Stimulated activated CD4-positive, alpha-beta T cell treated with anti-CD3 and anti-CD28 coated beads, Interleukin-2, amount 100 ng/mL, for 4 hours (primary cell): Measurements from ENCODE around the gene SUSD1.
"Not testable (repeated sequence)": the region's sequence is repeated elsewhere in the genome, so short reads cannot be mapped to it uniquely, and the experiment has no call there.

Experiments
- DNase-seq: peaks from one replicate; pipeline ENCODE4 v3.0.0-alpha.2; 2020; ENCODE audit warnings: low read depth

Gene SUSD1

DNA sequence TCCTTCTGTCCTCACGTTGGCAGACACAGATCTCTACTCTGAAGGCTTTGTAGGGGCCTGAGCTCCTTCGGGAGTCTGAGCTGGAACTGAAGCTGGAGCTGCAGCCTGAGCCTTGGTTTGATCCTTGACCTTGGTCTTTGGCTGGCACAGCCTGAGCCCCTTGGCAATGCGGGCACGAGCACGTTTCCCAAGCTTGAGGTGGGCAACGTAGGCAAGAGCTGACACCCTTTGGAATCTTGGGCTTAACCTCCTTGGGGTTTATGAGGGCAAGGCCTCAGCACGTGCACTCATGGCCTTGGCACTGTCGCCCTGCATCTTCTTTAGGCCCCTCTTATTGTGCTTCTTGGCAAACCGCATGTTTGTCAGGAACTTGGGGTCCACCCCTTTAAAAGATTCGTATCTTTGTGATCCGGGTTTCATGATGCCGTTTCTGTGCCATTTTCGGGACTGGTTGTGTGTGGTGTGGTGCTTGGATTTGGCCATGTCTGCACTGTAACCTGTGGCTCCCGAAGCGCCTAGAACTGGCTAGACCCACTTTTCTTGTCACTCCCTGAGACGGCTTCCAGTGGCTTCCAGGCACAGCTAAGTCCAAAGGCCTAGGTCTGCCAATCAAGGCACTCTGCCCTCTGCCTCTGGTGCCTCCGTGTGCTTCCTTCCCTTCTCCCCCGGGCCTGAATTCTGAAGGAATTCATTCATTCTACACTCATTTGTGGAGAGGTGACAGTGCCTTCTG, 1.4 kb downstream of the SUSD1 start:
- no peak for DNase-seq

DNA sequence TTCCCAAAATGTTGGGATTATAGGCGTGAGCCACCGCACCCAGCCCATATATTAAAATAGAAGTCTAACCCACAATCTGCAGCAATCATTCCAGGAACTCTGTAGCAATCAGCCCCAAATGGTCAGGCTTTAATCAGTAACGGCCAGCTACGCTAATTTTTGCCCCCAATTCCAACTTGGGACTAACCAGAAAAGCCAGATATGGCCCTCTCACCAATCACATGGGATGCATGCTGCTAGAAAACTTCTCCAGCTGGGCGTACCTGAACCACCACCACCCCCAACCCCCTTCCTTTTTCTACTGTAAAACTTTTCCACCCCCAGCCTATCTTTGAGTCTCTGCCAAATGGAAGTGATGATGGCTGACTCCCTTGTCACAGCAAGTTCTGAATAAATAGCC, 4.1 kb downstream of the SUSD1 start:
- no peak for DNase-seq

DNA sequence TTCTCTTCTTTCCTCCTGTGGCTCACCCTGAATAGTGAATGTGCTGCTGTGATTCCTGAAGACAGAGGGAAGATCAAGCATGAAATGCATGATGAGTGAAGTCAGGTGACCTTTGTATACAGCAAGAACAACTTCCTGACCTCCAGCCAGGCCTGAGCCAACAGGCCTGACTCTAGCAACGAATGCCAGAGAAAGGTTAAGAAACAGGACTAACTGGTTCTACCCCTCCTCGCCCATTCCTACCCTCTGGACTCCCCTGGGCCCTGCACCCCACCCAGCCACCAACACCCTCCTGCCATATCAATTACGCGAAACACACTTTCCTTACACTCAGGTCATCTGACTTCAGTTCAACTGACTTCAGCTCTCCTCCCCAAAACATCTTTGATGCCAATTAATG, 4.9 kb downstream of the SUSD1 start:
- no peak for DNase-seq

DNA sequence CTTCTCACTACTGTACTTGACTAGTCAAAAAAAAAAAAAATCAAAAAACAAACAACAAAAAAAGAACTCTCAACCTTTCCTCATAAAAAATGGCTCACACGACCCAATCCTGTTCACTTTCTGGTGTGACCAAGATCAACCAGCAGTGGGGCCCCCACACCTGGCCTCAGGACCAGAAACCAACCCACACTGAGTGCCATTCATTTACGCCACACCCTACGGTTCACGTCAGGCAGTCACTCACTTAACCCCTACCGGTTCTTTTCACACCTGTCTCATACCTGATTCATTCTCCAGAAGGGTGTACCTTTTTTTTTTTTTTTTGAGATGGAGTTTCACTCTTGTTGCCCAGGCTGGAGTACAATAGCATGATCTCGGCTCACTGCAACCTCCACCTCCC, 5.7 kb downstream of the SUSD1 start:
- no peak for DNase-seq

DNA sequence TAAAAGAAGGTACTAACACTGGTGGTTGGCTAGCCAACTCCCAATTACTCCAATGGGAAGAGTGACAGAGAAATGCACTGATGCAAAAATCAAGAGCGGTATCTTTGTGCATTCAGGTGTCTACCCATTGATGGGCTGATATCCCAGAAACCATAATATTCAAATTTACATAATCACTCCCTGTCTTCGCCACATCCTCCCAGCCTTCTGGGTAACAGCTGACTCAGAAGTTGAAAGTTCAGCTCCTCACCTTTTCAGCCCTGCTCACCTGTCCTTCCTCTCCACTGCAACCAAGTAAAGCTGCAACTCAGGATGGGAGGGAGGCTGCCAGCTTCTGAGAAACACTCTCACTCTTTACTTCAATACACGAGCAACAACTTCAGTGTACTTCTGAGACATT, 6.9 kb downstream of the SUSD1 start:
- no peak for DNase-seq

DNA sequence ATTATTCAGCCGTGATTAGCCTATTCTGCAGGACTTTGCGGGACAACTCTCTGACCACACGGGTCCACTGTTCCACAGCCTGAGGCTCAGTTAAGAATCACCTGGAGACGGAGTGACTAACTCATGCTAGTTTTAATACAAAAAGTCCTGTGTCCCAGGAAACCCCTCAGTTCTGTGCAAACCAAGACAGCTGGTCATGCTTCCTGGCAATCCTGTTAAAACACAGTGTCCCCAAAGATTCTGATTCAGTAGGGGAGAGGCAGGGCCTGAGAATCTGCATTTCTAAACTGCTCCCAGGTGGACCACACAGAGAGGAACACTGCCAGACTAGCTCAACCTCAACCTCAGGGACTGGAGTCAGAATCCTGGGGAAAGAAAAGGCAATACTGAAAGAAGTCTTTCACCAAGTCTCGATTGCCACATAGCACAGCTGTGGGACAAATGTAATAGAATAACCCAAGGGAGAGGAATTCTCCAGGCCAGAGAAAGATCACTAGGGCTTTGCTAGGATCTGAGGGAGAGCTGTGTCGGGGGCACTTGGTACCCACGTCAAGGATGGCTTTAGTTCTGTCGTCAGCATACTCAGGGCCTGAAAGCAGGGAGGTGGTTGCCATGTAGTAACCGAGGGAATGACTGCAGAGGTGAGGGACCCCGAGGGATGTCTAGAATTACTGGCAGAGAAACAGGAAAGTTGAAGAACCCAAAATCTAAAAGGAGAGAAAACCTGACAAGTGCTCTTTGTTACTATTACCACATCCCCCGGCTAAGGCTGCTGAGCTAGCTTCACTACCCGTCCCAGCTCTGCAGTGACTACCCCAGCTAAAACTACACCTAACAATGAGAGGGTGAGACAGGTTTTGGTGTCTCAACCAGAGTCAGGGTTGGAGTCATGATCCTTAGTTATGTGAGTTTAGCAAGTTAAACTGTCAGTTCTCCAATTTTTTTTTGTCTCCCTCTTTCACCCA, 8.6 kb downstream of the SUSD1 start:
- DNase-seq = no peak

DNA sequence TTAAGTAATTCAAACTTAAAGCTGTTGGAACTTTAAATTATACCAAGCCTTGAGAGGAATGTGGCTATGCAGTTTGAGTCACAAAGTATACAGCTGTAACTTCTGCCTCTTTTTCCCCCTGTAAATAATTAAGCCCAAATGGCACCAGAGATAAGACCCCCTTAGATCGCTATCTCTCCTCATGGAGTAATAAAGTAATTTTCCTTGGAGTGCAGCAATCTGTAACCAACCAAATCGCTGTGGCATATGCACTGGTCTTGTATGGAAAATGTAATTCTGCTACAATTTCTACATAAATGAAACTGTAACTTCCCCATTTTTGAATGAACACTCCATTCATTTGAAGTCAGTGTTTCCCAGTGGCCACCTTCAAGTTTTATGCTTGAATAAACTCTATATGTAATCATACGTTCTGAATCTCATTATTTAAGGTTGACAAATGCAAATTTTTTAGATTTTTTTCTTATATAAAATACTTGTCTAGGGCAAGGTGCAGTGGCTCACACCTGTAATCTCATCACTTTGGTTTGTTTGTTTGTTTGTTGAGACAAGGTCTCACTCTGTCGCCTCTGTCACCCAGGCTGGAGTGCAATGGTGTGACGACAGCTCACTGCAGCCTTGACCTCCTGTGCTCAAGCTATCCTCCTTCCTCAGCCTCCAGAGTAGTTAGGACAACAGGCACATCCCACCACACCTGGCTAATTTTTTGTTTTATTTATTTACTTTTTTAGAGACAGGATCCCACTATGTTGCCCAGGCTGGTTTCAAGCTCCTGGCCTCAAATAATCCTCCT, 12.3 kb downstream of the SUSD1 start:
- DNase-seq = no peak

DNA sequence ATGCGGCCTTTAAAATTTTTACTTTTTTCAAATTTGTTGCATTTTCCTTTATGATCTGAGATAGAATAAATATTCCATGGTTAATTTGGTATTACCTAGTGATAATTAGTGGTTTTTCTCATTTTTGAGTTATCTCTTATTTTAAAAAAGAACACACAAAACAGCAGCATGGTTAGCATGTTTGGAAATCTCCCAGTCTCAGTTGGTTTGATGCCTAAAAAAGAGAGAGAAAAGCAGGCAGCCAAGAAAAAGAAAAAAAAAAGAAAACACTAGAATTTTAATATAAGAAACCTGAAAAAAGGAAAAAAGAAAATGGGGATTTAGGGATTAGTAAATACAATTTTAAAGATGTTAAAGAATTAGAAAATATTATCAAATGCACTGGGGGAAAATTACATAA, 15.3 kb downstream of the SUSD1 start:
- no peak for DNase-seq

DNA sequence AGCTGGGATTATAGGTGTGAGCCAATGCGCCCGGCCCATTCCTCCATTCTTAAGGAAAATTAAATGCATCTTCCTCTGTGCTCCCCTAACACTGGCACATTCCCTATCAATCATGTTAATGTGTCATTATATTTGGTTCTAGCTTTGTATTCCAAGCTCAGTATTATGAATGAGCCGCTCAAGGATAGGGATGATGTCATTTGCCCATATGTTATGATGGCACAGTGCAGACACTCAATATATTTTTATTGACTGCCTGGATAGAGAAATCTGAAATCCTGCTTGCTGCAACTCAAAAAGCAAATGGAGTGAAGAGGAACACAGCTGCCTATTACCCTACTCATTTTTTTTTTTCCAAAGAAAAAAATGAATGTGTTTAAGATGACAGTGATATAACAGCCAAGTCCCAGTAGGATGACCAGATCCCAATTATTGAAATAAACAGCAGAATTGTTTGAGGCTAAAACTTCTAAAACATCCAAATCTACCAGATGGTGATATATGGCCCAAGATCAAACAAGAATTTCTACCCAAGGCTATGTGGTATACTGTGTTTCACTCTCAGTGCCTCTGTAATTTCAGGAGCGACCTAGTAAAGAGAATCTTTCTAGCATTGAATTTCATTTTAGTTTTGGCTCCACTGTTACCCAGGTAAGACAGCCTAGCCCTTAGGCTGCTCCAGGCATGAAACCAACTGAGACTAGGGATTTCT, 16.3 kb downstream of the SUSD1 start:
- DNase-seq = no peak

DNA sequence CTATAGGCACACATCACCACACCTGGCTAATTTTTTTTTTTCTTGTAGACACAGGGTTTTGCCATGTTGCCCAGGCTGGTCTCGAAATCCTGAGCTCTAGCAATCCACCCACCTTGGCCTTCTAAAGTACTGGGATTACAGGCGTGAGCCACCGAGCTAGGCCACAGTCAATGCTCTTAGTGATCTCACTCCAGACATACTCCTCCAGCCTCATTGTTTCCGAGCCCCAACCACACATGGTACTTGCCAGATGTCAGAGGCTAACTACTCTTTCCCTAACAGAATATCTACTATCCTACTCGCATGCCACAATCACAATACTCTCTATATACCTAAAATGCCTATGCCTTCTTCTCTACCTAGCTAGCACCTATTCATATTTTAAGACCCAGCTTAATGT, 17.1 kb downstream of the SUSD1 start:
- no peak for DNase-seq

DNA sequence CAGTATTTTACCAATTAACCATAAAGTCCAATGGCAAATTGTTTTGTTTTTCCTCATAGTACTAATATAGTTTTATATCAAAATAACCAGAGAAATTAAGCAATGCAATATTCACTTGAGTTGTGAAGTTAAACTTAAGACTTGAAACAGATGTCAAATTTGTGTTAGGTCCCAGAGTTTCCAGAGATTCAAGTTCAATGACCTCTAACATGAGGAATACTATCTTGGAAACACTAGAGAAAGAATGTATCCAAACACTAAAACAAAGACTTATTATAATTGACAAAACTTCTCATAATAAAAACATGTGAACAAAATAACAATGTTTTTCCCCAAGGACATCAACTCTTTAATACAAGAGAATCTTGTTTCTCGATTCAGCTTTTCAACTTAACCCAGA, 18.0 kb downstream of the SUSD1 start:
- DNase-seq = no peak

DNA sequence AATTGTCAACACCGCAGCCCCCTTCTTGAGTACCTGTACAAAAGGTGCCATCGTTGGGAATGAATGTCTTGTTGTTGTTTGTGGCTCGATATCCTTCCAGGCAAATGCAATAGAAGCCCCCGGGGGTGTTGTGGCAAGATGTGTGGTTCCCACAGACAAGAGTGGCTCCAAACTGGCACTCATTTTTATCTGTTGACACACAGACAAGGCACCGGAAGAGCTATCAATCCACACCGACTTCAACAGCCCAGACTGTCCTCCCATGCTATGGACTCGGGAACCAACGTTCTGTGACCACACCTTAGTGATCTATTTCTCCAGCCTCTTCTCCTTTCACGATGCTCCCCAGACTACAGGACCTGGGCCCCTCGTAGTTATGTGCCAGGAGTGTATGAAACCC, 25.9 kb downstream of the SUSD1 start:
- DNase-seq = no peak

DNA sequence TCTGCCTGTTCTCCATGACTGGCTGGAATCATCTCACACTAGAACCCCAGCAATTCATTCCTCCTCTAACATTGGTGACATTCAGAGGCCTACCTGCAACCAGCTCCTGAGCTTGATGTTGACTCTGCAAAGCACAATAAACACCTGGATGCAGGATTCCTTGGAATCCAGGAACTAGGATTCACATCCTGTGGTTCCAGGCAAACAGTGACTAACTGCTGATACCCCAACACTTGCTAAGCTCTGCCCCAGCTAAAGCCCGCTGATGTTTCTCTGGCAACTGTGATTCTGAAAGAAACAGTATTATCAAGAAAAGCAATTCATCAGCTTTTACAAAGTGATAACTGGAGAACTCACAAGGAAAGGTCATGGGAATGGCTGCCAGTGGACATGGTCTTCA, 29.2 kb downstream of the SUSD1 start:
- no peak for DNase-seq

DNA sequence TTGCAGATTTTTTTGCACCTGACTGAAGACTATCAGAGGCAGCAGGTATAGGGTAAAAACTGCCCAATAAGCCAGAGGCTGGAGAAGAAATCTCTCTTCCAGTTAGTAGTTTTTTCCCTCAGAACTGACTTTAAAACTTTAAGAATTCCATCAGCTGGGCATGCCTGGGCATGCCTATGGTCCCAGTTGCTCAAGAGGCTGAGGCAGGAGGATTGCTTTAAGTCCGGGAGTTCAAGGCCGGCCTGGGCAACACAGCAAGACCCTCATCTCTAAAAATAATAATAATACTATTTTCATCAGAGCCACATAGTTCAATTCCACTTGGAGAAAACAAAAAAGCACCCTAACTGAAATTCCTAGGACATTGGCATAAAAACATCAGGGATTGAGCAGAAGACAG, 30.3 kb downstream of the SUSD1 start:
- no peak for DNase-seq

DNA sequence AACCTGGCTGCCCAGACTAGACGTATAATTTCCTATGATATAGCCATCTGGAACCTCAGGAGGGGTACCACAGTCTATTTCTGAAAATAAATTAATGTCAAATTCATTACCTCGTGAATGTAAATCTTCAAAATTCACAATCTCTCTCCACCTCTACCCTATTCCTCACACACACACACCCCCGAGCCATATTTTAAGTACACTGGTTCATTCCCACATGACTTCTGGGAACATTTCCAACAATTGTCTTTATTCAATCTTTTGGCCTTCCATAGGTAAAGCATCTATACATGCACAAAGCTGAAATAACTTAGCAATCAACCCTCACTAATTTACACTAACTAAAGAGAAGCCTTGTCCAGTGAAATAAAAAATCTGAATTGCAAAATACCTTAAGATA, 32.7 kb downstream of the SUSD1 start:
- DNase-seq = no peak

DNA sequence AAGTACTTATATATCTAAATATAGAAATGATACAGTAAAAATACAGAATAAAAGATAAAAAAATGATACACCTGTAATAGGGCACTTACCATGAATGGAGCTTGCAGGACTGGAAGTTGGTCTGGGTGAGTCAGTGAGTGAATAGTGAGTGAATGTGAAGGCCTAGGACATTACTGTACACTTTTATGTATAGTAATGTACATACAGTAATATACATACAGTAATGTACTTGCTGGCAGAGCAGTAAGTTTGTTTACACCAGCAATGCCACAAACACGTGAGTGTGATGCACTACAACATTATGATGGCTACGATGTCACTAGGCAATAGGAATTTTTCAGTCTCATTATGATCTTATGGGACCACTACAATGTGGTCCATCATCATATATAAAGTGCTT, 34.2 kb downstream of the SUSD1 start:
- DNase-seq = no peak

DNA sequence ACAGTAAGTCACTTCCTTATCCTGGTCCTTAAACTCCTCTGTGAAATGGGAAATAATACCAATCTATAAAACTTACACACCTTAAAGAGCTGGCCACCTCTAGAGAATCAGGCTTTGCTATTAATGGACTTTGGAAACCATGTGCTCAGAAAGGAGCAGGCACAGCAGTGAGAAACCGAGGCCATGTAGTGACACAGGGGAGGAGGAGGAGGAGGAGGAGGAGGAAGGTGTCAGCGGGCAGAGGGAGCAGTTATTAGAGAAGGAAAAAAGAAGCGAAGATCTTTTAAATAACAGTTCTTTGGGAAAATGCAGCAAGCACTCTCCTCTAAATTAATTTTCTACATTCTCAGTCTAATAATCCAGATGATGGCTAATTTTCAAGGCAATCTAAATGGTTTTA, 38.0 kb downstream of the SUSD1 start:
- no peak for DNase-seq

DNA sequence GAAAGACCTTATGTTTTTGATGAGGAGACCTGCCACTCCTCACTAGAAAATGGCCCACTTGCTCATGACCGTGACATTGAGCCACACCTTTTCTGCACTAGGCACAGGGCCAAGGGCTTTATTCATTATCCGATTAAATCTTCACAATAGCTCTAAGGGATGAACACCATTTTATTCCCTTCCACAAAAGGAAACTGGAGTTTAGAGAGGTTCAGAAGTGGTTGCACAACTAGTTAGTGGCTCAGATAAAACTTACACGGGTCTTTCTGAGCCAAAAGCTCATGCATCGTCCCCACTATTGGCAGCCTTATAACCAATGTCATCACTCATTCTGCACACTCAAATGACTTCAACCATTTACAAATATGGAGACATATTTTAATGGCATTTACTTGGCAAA, 39.4 kb downstream of the SUSD1 start:
- DNase-seq = no peak

DNA sequence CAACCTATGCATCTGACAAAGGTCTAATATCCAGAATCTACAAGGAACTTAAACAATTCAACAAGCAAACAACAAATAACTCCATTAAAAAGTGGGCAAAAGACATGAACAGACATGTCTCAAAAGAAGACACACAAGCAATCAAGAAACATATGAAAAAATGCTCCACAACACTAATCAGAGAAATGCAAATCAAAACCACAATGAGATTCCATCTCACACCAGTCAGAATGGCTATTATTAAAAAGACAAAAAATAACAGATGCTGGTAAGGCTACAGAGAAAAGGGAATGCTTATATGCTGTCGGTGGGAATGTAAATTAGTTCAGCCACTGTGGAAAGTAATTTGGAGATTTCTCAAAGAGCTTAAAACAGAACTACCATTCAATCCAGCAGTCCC, 41.3 kb downstream of the SUSD1 start:
- DNase-seq = not testable (repeated sequence)

DNA sequence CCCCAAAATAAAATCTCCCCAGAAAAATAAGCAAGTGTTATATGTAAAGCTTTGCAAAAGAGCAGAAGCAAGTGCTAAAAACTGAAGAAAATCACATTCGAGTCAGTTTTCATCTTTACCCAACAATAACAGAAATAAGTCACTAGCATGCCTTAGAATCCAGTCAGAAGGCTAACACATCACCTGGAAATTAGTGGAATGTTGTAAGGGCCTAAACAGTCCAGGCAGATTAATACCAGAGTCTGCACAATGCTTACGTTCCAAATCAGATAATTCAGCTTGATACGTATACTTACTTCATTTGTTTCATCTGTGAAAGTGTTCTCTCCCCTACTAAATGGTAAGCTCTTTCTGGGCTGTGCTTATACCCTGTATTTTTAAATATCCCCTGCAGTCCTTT, 42.7 kb downstream of the SUSD1 start:
- no peak for DNase-seq

DNA sequence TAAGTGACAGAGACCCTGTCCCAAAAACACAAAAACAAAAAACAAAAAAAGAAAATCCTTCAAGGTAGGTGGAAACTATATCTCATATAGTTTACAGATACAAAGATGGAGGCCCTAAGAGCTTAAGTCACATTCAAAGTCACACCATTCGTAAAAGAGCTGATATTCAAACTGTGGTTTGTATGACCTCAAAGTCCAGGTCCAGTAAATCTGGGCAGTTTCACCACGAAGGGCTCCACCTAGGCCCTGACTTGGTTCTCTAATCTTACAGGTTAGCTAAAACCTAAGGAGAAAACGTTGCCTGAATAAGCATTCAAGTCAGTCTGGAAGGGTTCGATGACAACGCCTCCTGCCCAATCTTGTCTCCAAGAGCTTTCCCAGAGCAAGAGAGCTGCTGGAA, 44.1 kb downstream of the SUSD1 start:
- DNase-seq = no peak

DNA sequence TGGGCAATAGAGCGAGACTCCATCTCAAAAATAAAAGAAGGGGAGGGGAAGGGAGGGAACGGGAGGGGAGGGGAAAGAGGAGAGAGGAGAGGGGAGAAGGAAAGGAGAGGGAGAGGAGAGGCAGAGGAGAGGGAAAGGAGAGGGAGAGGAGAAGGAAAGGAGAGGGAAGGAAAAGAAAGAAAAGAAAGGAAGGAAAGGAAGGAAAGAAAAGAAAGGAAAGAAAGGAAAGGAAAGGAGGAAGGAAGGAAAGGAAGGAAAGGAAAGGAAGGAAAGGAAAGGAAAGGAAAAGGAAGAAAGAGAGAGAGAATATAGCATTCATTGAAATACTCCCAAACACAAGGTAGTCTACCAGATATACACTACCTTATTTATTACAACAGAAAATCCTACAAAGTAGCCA, 44.8 kb downstream of the SUSD1 start:
- DNase-seq = no peak
